Measurements from ENCODE around the gene HSPA12B.
"Not testable (repeated sequence)": the region's sequence is repeated elsewhere in the genome, so short reads cannot be mapped to it uniquely, and the experiment has no call there.

Gene HSPA12B

DNA sequence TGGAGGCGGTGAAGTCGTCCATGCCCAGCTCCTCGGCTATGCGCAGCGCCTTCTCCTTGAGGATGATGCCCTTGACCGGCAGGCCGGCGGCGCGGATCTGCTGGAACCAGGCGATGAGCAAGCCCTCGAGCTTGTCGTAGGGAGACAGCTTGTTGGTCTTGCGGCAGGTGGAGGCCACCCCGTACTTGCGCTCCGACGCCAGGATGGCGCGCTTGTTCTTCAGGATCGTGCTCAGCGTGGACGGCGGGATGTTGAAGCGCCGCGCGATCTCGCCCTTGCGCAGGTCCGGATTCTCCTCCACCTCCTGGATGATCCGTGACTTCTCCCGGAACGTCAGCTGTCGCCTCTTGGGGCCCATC, 53.6 kb downstream of the HSPA12B start:
- peak; percentile 78 for DNase-seq (ENCODE audit: low read depth, low spot score)

DNA sequence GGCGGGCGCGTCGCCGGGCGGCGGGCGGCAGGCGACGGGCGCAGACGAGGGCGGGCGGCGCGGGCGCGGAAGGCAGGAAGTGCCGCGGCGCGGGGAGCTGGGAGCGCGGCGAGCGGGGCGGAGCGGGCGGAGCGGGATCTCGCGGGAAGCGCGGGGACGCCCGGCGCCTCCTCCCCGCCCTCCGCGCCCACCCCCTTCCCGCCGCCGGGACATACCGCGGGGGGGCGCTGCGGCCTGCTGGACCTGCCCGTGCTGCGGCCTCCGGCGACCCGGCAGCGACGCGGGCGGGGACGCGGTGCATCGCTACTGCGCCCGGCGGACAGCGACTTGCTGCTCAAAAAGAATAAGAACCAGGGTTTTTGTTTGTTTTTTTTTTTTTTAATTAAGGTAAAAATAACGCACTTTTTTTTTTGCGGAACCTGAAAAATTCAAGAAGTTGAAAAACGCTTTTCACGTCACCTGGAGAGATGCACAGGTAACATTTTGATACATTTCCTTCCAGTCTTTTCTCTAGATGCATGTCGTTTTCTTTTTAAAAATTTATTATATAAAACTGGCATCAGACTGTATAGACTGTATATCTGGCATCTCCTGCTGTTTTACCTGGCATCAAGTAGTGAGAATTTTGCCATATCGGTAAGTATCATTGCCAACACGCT, 54.3 kb downstream of the HSPA12B start, which contains the start of gene CENPB:
CENPB (minus strand) TSS at position 76 of the 659 bp plus-strand sequence. CDS start 257 bp downstream, outside the sequence.
- DNase-seq (ENCODE audit: low read depth, low spot score) = peak; percentile 95

GRCh38 chr20:3787324-3788014, 55.0 kb downstream of the HSPA12B start:
- DNase-seq (ENCODE audit: low read depth, low spot score) = no peak

DNA sequence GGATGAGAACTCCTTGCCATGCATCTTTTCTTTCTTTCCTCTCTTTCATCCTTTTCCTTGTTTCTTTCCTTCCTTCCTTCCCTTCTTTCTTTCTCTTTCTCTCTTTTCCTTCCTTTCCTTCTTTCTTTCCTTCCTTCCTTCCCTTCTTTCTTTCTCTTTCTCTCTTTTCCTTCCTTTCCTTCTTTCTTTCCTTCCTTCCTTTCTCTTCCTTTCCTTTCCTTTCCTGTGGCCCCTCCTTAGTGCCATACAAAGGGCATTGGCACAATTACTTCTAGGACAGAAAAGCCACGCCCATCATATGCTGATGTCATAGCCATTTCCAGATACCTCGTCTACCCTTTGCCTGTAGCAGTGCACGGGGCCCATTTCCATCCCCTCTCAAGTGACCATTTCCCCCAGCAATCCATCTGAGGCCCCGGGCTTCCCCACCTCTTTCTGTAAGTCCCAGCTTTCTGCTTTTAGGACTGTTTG, 56.2 kb downstream of the HSPA12B start:
- DNase-seq (ENCODE audit: low read depth, low spot score) = no peak

- DNase-seq (ENCODE audit: low read depth, low spot score) = not testable (repeated sequence)
Measured at GRCh38 chr20:3789201-3789600, 56.7 kb downstream of the HSPA12B start.

DNA sequence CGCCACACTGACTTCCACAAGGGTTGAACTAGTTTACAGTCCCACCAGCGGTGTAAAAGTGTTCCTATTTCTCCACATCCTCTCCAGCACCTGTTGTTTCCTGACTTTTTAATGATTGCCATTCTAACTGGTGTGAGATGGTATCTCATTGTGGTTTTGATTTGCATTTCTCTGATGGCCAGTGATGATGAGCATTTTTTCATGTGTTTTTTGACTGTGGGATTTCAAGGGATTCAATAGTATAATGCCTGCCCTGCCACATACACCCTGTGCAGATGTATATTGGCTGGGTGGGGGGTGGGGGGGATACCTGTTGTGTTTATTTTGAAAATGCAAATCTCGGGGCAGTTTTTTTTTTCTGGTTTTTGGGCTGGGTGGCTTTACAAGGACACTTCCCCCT, 61.7 kb downstream of the HSPA12B start:
- not testable (repeated sequence) for DNase-seq (ENCODE audit: low read depth, low spot score)

- no peak for DNase-seq (ENCODE audit: low read depth, low spot score)
Measured at GRCh38 chr20:3794701-3795420, 62.4 kb downstream of the HSPA12B start.

- peak; percentile 95 for DNase-seq (ENCODE audit: low read depth, low spot score)
Measured at GRCh38 chr20:3795511-3796468, 63.3 kb downstream of the HSPA12B start, which contains the start of gene CDC25B. Gene CDC25B, plus strand, starts transcription at chr20:3796310. Its CDS starts 222 bp downstream, at chr20:3796532.

DNA sequence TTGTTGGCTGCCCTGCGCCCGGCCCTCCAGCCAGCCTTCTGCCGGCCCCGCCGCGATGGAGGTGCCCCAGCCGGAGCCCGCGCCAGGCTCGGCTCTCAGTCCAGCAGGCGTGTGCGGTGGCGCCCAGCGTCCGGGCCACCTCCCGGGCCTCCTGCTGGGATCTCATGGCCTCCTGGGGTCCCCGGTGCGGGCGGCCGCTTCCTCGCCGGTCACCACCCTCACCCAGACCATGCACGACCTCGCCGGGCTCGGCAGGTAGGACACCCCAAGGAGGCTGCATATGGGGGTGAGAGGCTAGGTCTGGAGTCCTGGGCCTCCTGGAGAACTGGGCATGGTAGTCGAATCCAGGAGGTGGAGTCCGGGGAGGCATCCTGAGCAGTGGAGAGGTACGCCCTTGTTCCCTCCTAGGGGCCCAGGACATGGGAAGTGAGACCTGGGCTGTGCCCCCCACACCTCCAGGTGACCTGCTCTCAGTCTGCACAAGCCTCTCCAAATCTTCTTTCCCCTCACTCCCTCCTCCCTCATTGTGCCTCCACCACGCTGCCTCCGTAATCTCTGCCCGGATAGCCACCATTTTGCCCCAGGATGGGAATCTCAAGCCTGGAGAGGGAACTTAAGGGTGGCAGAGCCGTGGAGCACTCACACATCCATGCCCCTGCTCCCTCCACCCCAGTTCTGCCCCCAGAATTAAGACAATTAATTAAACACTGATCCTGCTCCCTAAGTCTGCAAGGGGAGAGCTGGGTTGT, 64.2 kb downstream of the HSPA12B start:
- DNase-seq (ENCODE audit: low read depth, low spot score) = no peak

- DNase-seq (ENCODE audit: low read depth, low spot score) = no peak
Measured at GRCh38 chr20:3797226-3797545, 64.7 kb downstream of the HSPA12B start.

DNA sequence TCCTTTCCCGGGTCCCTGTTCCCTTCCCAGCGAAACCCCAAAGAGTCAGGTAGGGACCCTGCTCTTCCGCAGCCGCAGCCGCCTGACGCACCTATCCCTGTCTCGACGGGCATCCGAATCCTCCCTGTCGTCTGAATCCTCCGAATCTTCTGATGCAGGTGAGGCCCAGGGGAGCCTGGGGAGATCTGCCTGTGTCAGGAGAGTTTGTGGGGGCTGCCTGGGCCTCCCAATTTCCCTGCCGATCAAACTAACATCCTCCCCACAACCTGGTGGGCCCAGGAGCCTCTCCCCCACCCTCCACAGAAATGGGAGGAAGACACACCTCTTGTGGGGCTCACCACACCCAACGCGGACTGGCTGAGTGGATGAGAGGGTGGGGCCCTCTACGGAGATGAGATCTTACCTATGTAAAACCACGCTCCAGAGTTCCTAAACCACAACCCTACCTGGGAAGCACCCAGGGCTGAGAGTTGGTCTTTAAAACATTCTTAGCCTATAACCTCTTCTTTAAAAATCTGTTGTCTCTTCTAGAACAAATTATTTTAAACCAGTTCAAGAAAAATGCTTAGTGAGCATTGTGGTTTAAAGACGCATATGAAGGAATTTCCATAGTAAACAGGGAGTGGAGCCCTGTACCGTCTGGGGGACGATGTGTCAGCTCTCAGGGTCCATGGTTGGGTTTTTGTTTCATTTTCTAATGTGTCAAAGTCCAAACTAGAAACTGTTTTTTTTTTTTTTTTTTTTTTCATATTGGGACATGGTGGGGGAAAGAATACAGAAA, 65.3 kb downstream of the HSPA12B start:
- DNase-seq (ENCODE audit: low read depth, low spot score) = no peak

DNA sequence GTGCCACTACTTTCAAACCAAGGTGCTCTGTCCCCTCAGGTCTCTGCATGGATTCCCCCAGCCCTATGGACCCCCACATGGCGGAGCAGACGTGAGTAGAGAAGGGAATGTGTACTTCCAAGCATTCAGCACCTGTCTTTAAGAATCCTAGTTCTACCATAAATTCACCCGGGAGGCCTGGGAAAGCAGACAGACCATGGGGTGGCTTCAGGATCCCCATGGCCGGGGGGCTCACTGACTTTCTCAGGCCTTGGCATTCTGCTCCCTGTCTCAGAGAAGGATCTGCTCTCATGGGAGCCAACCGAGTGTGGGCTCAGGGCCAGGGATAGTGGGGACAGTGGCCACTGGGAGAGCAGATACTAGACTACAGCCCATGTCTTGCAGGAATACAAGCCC, 65.9 kb downstream of the HSPA12B start:
- no peak for DNase-seq (ENCODE audit: low read depth, low spot score)

- DNase-seq (ENCODE audit: low read depth, low spot score) = no peak
Measured at GRCh38 chr20:3798908-3799248, 66.4 kb downstream of the HSPA12B start.

GRCh38 chr20:3800256-3800877, 67.9 kb downstream of the HSPA12B start:
- no peak for DNase-seq (ENCODE audit: low read depth, low spot score)

- no peak for DNase-seq (ENCODE audit: low read depth, low spot score)
Measured at GRCh38 chr20:3800878-3801260, 68.4 kb downstream of the HSPA12B start.

DNA sequence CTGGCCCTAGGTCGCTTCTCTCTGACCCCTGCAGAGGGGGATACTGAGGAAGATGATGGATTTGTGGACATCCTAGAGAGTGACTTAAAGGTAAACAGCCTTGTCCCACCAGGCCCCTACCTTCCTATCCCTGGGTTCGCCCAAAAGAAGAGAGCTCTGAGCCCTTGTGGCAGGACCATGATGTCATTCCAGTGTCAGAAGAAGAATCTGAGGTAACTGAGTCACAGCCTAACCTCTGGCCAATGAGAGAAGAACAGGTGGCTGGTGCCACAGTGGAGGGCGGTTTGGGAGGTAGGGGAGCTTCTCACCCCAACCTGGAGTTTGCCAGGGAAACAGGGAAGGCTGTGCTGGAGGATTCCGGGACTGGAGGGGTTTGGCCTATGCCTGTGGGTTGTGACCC, 68.8 kb downstream of the HSPA12B start:
- DNase-seq (ENCODE audit: low read depth, low spot score) = no peak

DNA sequence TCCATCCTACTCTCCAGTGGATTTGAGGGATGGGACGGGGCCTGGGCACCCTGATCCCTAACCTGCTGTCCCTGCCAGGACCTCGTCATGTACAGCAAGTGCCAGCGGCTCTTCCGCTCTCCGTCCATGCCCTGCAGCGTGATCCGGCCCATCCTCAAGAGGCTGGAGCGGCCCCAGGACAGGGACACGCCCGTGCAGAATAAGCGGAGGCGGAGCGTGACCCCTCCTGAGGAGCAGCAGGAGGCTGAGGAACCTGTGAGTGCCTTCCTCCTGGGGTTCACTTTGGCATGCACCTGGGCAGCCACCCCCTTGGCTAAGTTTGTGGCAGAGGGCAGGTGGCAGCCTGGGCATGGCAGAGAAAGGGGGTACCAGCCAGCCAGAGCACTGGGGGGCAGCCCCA, 69.4 kb downstream of the HSPA12B start:
- DNase-seq (ENCODE audit: low read depth, low spot score) = no peak

All from astrocyte of the hippocampus (primary cell).